SJCRH30 (cell line): ENCODE measurements around the gene VSTM4. TPM values are rescaled to one million over a fixed set of nuclear protein-coding genes. Genes with fewer than 3 reads are reported as not detected.
A peak's percentile ranks its signal among the peaks of the same experiment; 100 is the strongest.

Experiments used
- DNase-seq, 2 experiments: peaks; one replicate each; pipeline ENCODE4 v3.0.0-alpha.2; 2015 to 2020
- H3K27ac ChIP-seq: fragments of 250-450 bp; sonication (Bioruptor Pico); 2 replicates; pipeline ENCODE4 v1.5.1; 2020; ENCODE audit warnings: mild to moderate bottlenecking, moderate library complexity
- H3K27me3 ChIP-seq: fragments of 250-450 bp; sonication (Bioruptor Pico); 2 replicates; pipeline ENCODE4 v1.5.1; 2020; ENCODE audit warnings: mild to moderate bottlenecking, moderate library complexity
- H3K36me3 ChIP-seq: fragments of 250-450 bp; sonication (Bioruptor Pico); 2 replicates; pipeline ENCODE4 v1.5.1; 2020; ENCODE audit warnings: mild to moderate bottlenecking, moderate library complexity
- H3K4me1 ChIP-seq: fragments of 250-450 bp; sonication (Bioruptor Pico); 2 replicates; pipeline ENCODE4 v1.5.1; 2020; ENCODE audit warnings: mild to moderate bottlenecking, moderate library complexity
- H3K4me3 ChIP-seq: fragments of 250-450 bp; sonication (Bioruptor Pico); 2 replicates; pipeline ENCODE4 v1.5.1; 2020; ENCODE audit warnings: mild to moderate bottlenecking, moderate library complexity
- H3K9me3 ChIP-seq: fragments of 250-450 bp; sonication (Bioruptor Pico); replicated peaks from 2 replicates; pipeline ENCODE4 v1.5.1; 2020; ENCODE audit warnings: mild to moderate bottlenecking, moderate library complexity
- total RNA-seq: library from RNA; depleted of rRNA; stranded (reverse); fragments of >200 nt; shearing (Covaris generic); gene quantifications from 2 replicates; pipeline ENCODE4 v1.2.3, GENCODE V29; 2014

Gene VSTM4
- total RNA-seq, 1 experiment from 2014 or later = 7.2 TPM

DNA sequence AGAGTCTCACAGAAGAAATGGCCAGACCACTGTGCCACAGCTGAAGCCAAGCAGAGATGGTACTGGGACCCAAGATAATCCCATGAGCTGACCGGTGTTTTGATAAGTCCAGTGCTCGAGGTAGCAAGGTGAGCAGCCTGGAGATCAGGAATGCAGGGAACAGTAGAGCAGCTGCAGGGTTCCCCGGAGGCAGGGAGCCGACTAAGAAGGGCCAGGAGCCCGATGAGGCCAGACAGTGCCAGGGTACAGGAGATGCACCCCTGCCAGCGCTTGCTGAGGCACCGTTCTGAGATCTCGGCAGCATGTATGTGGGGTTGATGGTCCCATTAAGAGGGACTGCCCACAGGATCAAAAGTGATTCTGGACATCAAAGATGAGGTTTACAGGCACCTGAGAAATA, 47.1 kb downstream of the VSTM4 start:
- DNase-seq = no peak
- Histone ChIP-seq H3K27ac (no peak overlapping the region), H3K4me1 (no peaks in the 10 kb centered on the region), H3K27me3 (no peaks in the 10 kb centered on the region), H3K9me3 (no peaks in the 10 kb centered on the region), H3K4me3 (no peak overlapping the region), H3K36me3 (no peaks in the 10 kb centered on the region; the same call in 1 of the 2 replicates)

- DNase-seq = no peak
- Histone ChIP-seq H3K4me1 (no peaks in the 10 kb centered on the region), H3K27me3 (no peaks in the 10 kb centered on the region), H3K36me3 (peaks cover 3% of the 10 kb centered on the region; the same call in 1 of the 2 replicates), H3K27ac (no peak overlapping the region), H3K9me3 (no peaks in the 10 kb centered on the region; the same call in 1 of the 2 replicates), H3K4me3 (no peak overlapping the region)
Observed at GRCh38 chr10:49066944-49067730, 48.2 kb downstream of the VSTM4 start.

DNA sequence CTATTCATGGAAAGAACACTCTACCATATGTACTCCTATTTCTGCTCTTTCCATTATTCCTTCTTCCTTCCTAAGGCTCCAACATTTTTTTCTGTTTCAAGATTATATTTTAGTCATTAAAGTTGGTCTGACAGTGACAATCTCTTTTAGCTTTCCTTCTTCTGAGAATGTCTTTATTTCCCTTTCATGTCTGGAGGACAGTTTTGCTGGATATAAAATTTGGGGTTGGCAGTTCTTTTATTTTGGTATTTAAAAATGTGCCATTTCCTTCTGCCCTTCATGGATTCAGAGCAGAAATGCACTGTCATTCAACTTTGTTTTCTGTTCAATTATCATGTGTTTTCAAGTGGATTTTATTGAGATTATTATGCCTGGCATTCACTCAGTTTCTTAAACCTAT, 53.1 kb downstream of the VSTM4 start:
- H3K4me3 ChIP-seq = no peak overlapping the region
- H3K9me3 ChIP-seq = no peaks in the 10 kb centered on the region; the same call in 1 of the 2 replicates
- no peaks in the 10 kb centered on the region for H3K4me1 ChIP-seq
- DNase-seq = no peak
- no peak overlapping the region for H3K27ac ChIP-seq
- no peaks in the 10 kb centered on the region for H3K27me3 ChIP-seq
- peaks cover 3% of the 10 kb centered on the region; the same call in 1 of the 2 replicates for H3K36me3 ChIP-seq

- Histone ChIP-seq H3K36me3 (peaks cover 3% of the 10 kb centered on the region; the same call in 1 of the 2 replicates), H3K27me3 (no peaks in the 10 kb centered on the region), H3K4me3 (no peak overlapping the region), H3K27ac (no peak overlapping the region), H3K4me1 (no peaks in the 10 kb centered on the region), H3K9me3 (no peaks in the 10 kb centered on the region; the same call in 1 of the 2 replicates)
- DNase-seq = no peak
Observed at GRCh38 chr10:49061667-49062066, 53.7 kb downstream of the VSTM4 start.

DNA sequence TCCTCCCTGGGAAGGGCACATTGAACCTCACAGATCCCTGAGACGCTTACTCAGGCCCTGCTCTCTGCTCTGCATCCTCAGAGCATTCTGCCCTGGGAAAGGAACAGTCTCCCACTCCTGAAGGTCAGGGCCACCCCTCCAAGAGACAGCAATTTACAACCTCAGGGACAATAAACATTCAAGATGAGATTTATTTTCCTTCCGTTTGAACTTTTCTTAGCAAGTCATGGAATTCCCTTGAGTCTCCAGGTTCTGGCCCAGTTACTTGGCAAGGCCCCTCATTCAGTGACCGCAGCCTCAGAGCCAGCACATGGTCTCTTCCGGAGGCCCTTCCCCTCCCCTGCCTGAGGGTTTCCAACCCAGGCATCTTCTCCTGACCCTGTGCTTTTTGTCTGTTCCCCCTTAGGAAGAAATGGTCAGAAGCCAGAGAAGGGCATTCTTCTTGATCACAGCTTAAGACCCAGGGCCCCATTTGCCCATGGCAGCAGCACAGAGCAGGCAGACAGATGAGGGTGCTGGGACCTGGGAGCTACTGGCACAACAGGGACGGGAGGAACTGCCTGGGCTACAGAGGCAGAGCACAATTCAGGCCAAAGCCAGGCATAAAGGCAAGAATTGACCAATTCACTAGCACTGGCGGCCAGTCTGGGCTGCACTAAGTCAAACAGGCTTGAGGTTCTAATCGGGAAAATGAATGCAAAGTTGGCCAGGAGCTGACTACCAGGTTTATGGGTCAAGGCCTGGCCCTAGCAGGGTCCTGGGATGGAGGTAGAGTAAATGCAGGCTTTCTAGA, 56.7 kb downstream of the VSTM4 start:
- no peaks in the 10 kb centered on the region; the same call in 1 of the 2 replicates for H3K9me3 ChIP-seq
- H3K27me3 ChIP-seq = no peaks in the 10 kb centered on the region
- no peak for DNase-seq
- no peak overlapping the region for H3K27ac ChIP-seq
- no peaks in the 10 kb centered on the region for H3K4me1 ChIP-seq
- H3K4me3 ChIP-seq = no peak overlapping the region
- peaks cover 3% of the 10 kb centered on the region; the same call in 1 of the 2 replicates for H3K36me3 ChIP-seq

- H3K9me3 ChIP-seq = no peaks in the 10 kb centered on the region; the same call in 1 of the 2 replicates
- no peaks in the 10 kb centered on the region; the same call in 1 of the 2 replicates for H3K4me1 ChIP-seq
- no peak for DNase-seq
- H3K4me3 ChIP-seq = no peak overlapping the region
- 0 out of 2 replicates have a peak, but pooled peaks cover 3% of the 10 kb centered on the region for H3K36me3 ChIP-seq
- H3K27ac ChIP-seq = no peak overlapping the region
- no peaks in the 10 kb centered on the region for H3K27me3 ChIP-seq
Observed at GRCh38 chr10:49057231-49057880, 58.0 kb downstream of the VSTM4 start.

GRCh38 chr10:49056356-49056755, 59.0 kb downstream of the VSTM4 start:
- H3K36me3 ChIP-seq = no peaks in the 10 kb centered on the region
- no peaks in the 10 kb centered on the region for H3K27me3 ChIP-seq
- no peak overlapping the region for H3K4me3 ChIP-seq
- H3K4me1 ChIP-seq = no peaks in the 10 kb centered on the region; the same call in 1 of the 2 replicates
- peak in 1 of 2 experiments; percentile 15 for DNase-seq
- no peak overlapping the region for H3K27ac ChIP-seq
- no peaks in the 10 kb centered on the region for H3K9me3 ChIP-seq

DNA sequence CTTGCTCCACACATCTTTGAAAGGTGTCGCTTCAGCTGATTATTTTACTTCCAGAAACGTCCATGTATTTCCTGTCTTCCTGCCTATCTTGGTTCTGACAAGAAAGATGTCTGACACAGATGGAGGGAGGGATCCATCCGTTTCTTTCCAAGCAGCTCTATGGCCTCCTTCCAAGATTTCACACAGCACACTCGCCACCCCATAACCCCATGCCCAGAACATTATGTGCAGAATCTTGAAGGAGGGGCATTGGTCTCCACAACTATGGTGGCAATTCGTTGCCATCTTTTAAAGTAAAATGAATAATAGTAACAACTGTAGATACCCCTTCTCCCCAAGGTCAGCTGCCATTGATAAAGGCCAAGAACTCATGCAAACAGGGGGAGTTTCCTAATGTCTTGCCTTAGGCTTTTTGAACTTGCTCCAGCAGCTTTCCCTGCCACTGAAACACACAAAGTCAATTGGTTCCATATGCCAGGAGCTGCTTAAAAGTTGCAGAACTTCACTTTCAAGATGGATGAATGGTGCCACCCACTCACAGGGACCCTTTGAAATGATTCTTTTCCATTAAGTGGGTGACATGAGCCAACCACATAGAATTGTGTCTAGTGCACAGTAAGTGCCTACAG, 60.0 kb downstream of the VSTM4 start:
- no peaks in the 10 kb centered on the region for H3K9me3 ChIP-seq
- no peak overlapping the region for H3K4me3 ChIP-seq
- no peaks in the 10 kb centered on the region for H3K36me3 ChIP-seq
- H3K27me3 ChIP-seq = no peaks in the 10 kb centered on the region
- no peak for DNase-seq
- H3K4me1 ChIP-seq = no peaks in the 10 kb centered on the region; the same call in 1 of the 2 replicates
- H3K27ac ChIP-seq = no peak overlapping the region

DNA sequence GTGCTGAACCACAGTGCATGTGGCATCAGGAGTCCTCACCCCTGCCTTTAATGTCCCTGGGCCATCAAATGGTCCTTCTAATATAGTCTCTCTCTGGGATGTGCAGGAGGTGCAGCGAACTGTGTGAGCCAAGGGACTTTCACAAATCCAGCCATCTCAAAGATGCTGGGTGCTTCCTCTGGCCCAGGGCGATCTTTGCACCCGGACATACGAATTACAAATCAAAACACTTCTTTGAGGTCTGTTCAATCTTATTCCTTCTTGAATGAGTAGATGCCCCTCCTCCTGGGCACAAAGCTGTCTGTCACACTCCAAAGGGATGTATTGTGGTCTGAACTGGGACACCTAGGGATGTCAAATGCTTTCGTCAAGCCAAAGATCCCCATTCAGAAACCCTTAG, 60.6 kb downstream of the VSTM4 start:
- no peak overlapping the region for H3K4me3 ChIP-seq
- no peaks in the 10 kb centered on the region for H3K9me3 ChIP-seq
- no peaks in the 10 kb centered on the region for H3K27me3 ChIP-seq
- no peak for DNase-seq
- H3K4me1 ChIP-seq = no peaks in the 10 kb centered on the region; the same call in 1 of the 2 replicates
- no peak overlapping the region for H3K27ac ChIP-seq
- no peaks in the 10 kb centered on the region for H3K36me3 ChIP-seq

DNA sequence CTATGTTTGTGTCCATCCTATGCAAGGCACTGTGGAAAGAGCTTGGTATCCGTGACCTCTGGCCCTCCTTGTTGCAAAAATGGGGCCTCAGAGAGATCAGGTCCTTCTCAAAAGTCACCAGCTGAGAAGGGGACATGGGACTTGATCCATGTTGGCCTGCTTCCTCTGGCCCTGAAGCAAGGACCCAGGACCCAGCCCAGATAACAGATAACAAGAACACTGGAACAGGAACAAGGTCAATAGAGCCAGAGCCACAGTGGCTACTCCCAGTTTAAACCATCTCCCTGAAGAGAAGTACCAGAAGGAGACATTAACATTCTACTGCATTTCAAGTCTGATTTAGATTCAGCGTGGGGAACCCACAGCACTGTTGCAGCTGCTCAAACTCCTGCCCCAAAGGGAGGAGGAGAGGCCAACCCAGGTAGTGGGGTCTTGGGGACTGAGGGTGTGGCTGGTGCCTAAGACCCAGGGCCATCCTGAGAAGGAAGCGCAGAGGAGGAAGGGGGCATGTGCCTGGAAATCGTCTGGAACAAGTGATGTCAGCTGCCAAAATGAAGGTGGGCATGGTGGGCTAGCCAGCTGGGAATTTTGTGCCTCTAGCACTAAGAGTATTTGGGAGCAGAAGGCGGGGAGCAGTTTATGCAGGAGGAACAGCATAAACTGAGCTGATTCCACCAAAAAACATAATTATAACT, 61.2 kb downstream of the VSTM4 start:
- Histone ChIP-seq H3K27ac (no peak overlapping the region), H3K36me3 (no peaks in the 10 kb centered on the region), H3K4me3 (no peak overlapping the region), H3K4me1 (no peaks in the 10 kb centered on the region; the same call in 1 of the 2 replicates), H3K9me3 (no peaks in the 10 kb centered on the region), H3K27me3 (no peaks in the 10 kb centered on the region)
- DNase-seq = no peak

- Histone ChIP-seq H3K9me3 (no peaks in the 10 kb centered on the region), H3K4me1 (no peaks in the 10 kb centered on the region; the same call in 1 of the 2 replicates), H3K27ac (no peak overlapping the region), H3K4me3 (no peak overlapping the region), H3K27me3 (no peaks in the 10 kb centered on the region), H3K36me3 (no peaks in the 10 kb centered on the region)
- peak; percentile 38 to 48 for DNase-seq
Observed at GRCh38 chr10:49053053-49053997, 62.0 kb downstream of the VSTM4 start.

DNA sequence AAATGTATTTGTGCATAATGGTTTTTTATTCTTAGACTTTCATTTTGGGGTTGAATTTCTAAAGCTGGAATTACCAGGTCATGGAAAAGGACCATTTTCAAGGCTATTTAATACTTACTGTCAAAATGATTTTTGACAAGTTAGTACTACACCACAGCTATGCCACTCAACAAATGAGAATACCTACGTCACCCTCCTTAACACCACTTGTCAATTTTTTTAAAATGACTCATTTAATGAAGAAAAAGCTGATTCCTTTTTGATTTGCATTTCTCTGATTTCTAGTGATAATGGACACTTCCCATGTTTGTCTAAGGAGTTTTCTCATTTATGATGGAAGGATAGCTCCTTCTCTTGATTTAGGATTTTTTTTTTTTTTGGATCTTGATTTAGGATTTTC, 63.3 kb downstream of the VSTM4 start:
- no peaks in the 10 kb centered on the region for H3K9me3 ChIP-seq
- no peak overlapping the region for H3K27ac ChIP-seq
- no peaks in the 10 kb centered on the region; the same call in 1 of the 2 replicates for H3K4me1 ChIP-seq
- no peaks in the 10 kb centered on the region for H3K36me3 ChIP-seq
- DNase-seq = no peak
- H3K4me3 ChIP-seq = no peak overlapping the region
- H3K27me3 ChIP-seq = no peaks in the 10 kb centered on the region

DNA sequence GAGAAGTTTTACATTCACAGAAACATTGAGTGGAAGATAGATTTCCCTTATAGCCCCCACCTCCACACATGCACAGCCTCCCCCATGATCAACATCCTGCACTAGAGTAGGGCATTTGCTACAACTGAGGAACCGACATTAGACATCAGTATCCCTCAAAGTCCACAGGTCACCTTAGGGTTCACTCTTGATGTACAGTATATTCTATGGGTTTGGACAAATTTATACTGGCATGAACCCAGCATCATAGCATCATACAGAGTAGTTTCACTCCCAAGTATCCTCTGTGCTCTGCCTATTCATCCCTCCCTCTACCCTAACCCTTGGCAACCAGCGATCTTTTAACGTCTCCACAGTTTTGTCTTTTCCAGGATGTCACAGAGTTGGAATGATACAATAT, 64.4 kb downstream of the VSTM4 start:
- H3K27ac ChIP-seq = no peak overlapping the region
- H3K4me1 ChIP-seq = no peaks in the 10 kb centered on the region; the same call in 1 of the 2 replicates
- H3K27me3 ChIP-seq = no peaks in the 10 kb centered on the region
- no peaks in the 10 kb centered on the region for H3K9me3 ChIP-seq
- no peak overlapping the region for H3K4me3 ChIP-seq
- no peaks in the 10 kb centered on the region for H3K36me3 ChIP-seq
- no peak for DNase-seq
